Measurements from ENCODE around the gene QPRT.

DNA sequence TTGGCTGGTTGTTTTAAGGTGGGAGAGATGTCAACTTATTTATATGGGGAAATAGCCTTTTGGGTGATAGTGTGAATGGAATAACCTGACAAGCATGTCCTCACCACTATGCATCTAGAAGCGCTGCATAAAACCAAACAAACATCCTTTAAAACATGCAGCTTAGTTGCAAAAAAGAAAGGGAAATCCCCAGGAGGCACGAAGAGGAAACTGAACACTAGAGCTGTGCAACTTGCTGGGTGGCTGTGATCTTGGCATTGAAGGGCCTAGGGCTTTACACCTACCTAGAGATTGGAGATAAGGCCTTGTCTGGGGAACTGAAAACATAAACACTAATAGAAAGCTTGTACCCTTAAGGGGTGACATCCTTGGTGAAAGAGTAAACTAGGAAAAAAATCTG lies 59.5 kb downstream of the QPRT start:
- TF ChIP-seq, protein P1, sequence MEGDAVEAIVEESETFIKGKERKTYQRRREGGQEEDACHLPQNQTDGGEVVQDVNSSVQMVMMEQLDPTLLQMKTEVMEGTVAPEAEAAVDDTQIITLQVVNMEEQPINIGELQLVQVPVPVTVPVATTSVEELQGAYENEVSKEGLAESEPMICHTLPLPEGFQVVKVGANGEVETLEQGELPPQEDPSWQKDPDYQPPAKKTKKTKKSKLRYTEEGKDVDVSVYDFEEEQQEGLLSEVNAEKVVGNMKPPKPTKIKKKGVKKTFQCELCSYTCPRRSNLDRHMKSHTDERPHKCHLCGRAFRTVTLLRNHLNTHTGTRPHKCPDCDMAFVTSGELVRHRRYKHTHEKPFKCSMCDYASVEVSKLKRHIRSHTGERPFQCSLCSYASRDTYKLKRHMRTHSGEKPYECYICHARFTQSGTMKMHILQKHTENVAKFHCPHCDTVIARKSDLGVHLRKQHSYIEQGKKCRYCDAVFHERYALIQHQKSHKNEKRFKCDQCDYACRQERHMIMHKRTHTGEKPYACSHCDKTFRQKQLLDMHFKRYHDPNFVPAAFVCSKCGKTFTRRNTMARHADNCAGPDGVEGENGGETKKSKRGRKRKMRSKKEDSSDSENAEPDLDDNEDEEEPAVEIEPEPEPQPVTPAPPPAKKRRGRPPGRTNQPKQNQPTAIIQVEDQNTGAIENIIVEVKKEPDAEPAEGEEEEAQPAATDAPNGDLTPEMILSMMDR (IDR thresholded peaks at IDR 0.05): no peak
- TF ChIP-seq JUND (IDR thresholded peaks at IDR 0.05) (no peak), SIN3A (IDR thresholded peaks at IDR 0.05; ENCODE audit: borderline replicate concordance, low read depth, low read length) (no peak)

All from SK-N-SH (cell line).